Transverse colon (tissue), 4 donors: ENCODE measurements around the gene TMEM72. TPM values are rescaled to one million over a fixed set of nuclear protein-coding genes. Genes with fewer than 3 reads are reported as not detected.

Experiments used
- DNase-seq: peaks from one replicate; pipeline ENCODE4 v3.0.0-alpha.2; 2019
- H3K27ac ChIP-seq, 4 donors: fragments of 200-600 bp; sonication (generic); 2 replicates each; pipeline ENCODE4 v1.5.1; 2016 to 2018; ENCODE audit warnings: inconsistent platforms in 4 of 4
- H3K27me3 ChIP-seq: fragments of 200-600 bp; sonication (generic); 2 replicates; pipeline ENCODE4 v1.5.1; 2017; ENCODE audit warnings: inconsistent platforms
- H3K36me3 ChIP-seq, 4 donors: fragments of 200-600 bp; sonication (generic); 2 replicates each; pipeline ENCODE4 v1.5.1; 2017 to 2019; ENCODE audit warnings: inconsistent platforms in 4 of 4
- H3K4me1 ChIP-seq, 4 donors: fragments of 200-600 bp; sonication (generic); 2 replicates each; pipeline ENCODE4 v1.5.1; 2017 to 2020; ENCODE audit warnings: inconsistent platforms in 4 of 4
- H3K4me3 ChIP-seq, 4 donors: fragments of 200-600 bp; sonication (generic); 1 replicate in 1 of 4; 2 replicates in 3 of 4; pipeline versions ENCODE4 v1.5.1 to v1.6.1; 2017 to 2019; ENCODE audit warnings: inconsistent platforms in 4 of 4
- H3K9me3 ChIP-seq, 2 donors: fragments of 200-600 bp; sonication (generic); 2 replicates each; pipeline ENCODE4 v1.5.1; 2017 to 2019; ENCODE audit warnings: inconsistent platforms in 2 of 2
- CTCF ChIP-seq, 5 experiments: fragments of 200-600 bp in 3 of 5; fragments of 450-650 bp in 2 of 5; sonication (generic) in 3 of 5; IDR thresholded peaks; 1 replicate in 2 of 5; 2 replicates in 3 of 5; pipeline ENCODE4 v1.5.1; 2016 to 2017; ENCODE audit warnings: antibody characterized with exemption in 5 of 5, inconsistent platforms in 3 of 5, mild to moderate bottlenecking in 2 of 5, moderate library complexity in 1 of 5
- EP300 ChIP-seq: sonication (generic); formaldehyde crosslinking; IDR thresholded peaks from one replicate; pipeline ENCODE4 v1.6.1; 2017; ENCODE audit warnings: antibody characterized with exemption, low read depth
- POLR2A ChIP-seq: fragments of 450-650 bp; IDR thresholded peaks from one replicate; pipeline ENCODE4 v1.6.1; 2016; ENCODE audit warnings: antibody characterized with exemption, mild to moderate bottlenecking, moderate library complexity
- POLR2AphosphoS5 ChIP-seq, 3 donors: sonication (generic); formaldehyde crosslinking; IDR thresholded peaks; one replicate each; pipeline ENCODE4 v1.6.1; 2016; ENCODE audit warnings: antibody characterized with exemption in 3 of 3
- WGBS, 2 donors: methylation state at CpG; one replicate each; pipeline ENCODE4 v1.1.5; 2018; ENCODE audit warnings: low coverage in 1 of 2; 5-methylcytosine and 5-hydroxymethylcytosine counted together
- in situ Hi-C, 4 donors: fragments of 200-750 bp; cut with MboI; loops; one replicate each; pipeline versions ENCODE4 v1.15.0 to v1.15.1; 2017; ENCODE audit warnings: low sequenced_read_pairs in 3 of 4, low pct_ligation_motif_present in 1 of 4, low pct_unique_long_range_greater_than_20kb in 1 of 4
- intact Hi-C: fragments of 100-400 bp; cut with DNase I; formaldehyde crosslinking; loops from one replicate; pipeline ENCODE4 v1.15.1; 2023; ENCODE audit warnings: low total_unique reads
- total RNA-seq, 4 donors: library from RNA; depleted of rRNA; stranded (reverse); fragments of >200 nt; gene quantifications; one replicate each; pipeline ENCODE4 v1.1.0, GENCODE V29; 2016

TMEM72 gene
- total RNA-seq, 4 donors from 2014 or later: 9.5 to 49.4 (median 16.5) TPM

GRCh38 chr10:44966816-44967509 lies 55.8 kb downstream of the TMEM72 start:
- no peak overlapping the region for H3K4me3 ChIP-seq
- WGBS, 2 donors: 80% methylated on average over 8 of the region's 8 CpGs; no CpG with 5 or more reads in 1 of the 2 donors
- peak in 3 of 5 experiments; percentile 12 to 20 (median 16) for TF ChIP-seq CTCF (IDR thresholded peaks at IDR 0.05)
- no peak for TF ChIP-seq POLR2AphosphoS5 (IDR thresholded peaks at IDR 0.05)
- intact Hi-C loops (no loop called here), in situ Hi-C loops (no loop called here)
- DNase-seq: no peak
- H3K9me3 ChIP-seq: no peaks in the 10 kb centered on the region
- H3K36me3 ChIP-seq: no peaks in the 10 kb centered on the region
- H3K27ac ChIP-seq: peak overlapping the region; percentile 64 to 89 (median 70)
- no peaks in the 10 kb centered on the region for H3K27me3 ChIP-seq
- H3K4me1 ChIP-seq: peaks cover 11 to 57% (median 23%) of the 10 kb centered on the region in 4 donors

- DNase-seq: no peak
- H3K36me3 ChIP-seq: no peaks in the 10 kb centered on the region
- no peak overlapping the region for H3K4me3 ChIP-seq
- H3K27ac ChIP-seq: peak overlapping the region; percentile 63 to 89 (median 70)
- TF ChIP-seq EP300 (no peak), CTCF (IDR thresholded peaks at IDR 0.05) (no peak), POLR2AphosphoS5 (IDR thresholded peaks at IDR 0.05) (no peak), POLR2A (no peak)
- no peaks in the 10 kb centered on the region for H3K9me3 ChIP-seq
- no peaks in the 10 kb centered on the region for H3K27me3 ChIP-seq
- in situ Hi-C loops (no loop called here), intact Hi-C loops (no loop called here)
- 68% methylated on average over 4 of the region's 4 CpGs; no CpG with 5 or more reads in 1 of the 2 donors for WGBS, 2 donors
- peaks cover 11 to 57% (median 23%) of the 10 kb centered on the region in 4 donors for H3K4me1 ChIP-seq
Observed at GRCh38 chr10:44967616-44968015, 56.5 kb downstream of the TMEM72 start.

GRCh38 chr10:44968091-44968490 lies 57.0 kb downstream of the TMEM72 start:
- TF ChIP-seq EP300 (no peak), POLR2AphosphoS5 (IDR thresholded peaks at IDR 0.05) (no peak), POLR2A (no peak), CTCF (IDR thresholded peaks at IDR 0.05) (no peak)
- H3K4me1 ChIP-seq: peaks cover 11 to 55% (median 23%) of the 10 kb centered on the region in 4 donors
- WGBS, 2 donors: 46% methylated on average over 3 of the region's 3 CpGs; no CpG with 5 or more reads in 1 of the 2 donors
- DNase-seq: no peak
- peak overlapping the region; percentile 63 to 89 (median 70) for H3K27ac ChIP-seq
- intact Hi-C loops: no loop called here
- H3K36me3 ChIP-seq: no peaks in the 10 kb centered on the region
- H3K9me3 ChIP-seq: no peaks in the 10 kb centered on the region
- no peaks in the 10 kb centered on the region for H3K27me3 ChIP-seq
- in situ Hi-C loops: no loop called here
- H3K4me3 ChIP-seq: no peak overlapping the region

GRCh38 chr10:44968500-44969400 lies 57.6 kb downstream of the TMEM72 start:
- H3K4me1 ChIP-seq: peaks cover 7 to 49% (median 25%) of the 10 kb centered on the region in 4 donors
- H3K4me3 ChIP-seq: no peak overlapping the region
- peak overlapping the region; percentile 63 to 89 (median 70) for H3K27ac ChIP-seq
- in situ Hi-C loops: no loop called here
- no peaks in the 10 kb centered on the region for H3K9me3 ChIP-seq
- TF ChIP-seq EP300 (no peak), POLR2A (peak; percentile 7)
- no peaks in the 10 kb centered on the region for H3K27me3 ChIP-seq
- no peak for DNase-seq
- intact Hi-C loops: no loop called here
- no peaks in the 10 kb centered on the region for H3K36me3 ChIP-seq
- 78 to 85% methylated on average over 2 to 10 of the region's 11 CpGs for WGBS, 2 donors
